Measurements from ENCODE around the gene YAF2.

YAF2 gene, protein sequence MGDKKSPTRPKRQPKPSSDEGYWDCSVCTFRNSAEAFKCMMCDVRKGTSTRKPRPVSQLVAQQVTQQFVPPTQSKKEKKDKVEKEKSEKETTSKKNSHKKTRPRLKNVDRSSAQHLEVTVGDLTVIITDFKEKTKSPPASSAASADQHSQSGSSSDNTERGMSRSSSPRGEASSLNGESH

DNA sequence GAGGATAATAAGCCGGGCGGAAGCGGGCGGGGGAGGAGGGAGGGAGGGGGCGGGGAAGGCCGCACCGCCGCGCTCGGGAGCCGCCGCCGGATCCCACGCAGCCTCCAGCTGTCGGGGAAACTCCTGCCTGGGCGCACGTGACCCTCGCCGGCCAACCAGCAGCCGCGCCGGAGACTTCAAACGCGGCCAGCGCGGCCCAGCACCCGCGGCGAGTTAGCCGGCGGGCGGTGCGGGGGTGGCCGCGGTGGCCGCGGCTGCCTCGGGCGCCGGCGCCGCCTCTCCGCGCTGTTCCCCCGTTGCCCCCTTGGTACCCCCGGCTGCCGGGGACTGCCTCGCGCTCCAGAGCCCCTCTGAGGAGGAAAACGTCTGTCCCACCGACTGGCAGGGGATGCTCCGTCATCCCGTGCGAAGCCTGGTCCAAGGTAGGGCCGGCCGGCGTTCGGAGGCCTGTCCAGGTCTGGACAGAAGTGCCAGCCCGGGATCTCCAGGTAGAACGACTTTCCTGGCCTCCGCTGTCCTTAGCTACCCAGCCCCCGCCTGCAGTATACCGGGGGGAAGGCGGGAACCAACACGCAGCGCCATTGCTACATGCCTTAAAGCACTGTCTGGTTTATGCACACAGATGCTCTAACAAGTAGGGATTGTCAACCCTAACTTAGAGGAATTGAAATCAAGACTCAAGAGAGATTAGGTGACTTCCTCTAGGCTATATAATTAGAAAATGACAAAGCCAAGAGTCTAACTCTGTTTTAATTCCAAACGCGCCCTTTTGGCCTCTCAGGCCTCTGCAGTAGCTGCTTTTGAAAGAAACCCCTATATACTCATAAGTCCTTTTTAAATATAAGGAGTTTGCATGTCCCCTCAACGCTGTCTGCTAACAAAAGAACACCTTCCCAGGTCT is at the start of gene YAF2:
Gene YAF2, minus strand, starts transcription at position 9 of the 901 bp plus-strand sequence. CDS start 68 bp downstream, outside the sequence.
- DNase-seq: peak; percentile 61

DNA sequence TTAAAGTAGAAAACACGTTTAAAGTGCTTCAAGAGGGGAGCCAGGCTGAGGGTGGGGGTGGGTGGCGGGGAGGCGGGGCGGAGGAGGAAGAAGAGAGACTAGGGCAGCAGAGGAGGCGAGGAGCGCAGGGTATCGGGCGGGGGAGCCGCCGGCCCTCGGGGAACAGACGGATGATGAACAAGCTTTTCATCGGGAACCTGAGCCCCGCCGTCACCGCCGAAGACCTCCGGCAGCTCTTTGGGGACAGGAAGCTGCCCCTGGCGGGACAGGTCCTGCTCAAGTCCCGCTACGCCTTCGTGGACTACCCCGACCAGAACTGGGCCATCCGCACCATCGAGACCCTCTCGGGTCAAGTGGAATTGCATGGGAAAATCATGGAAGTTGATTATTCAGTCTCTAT is 48.7 kb upstream of the YAF2 start:
- DNase-seq: no peak

DNA sequence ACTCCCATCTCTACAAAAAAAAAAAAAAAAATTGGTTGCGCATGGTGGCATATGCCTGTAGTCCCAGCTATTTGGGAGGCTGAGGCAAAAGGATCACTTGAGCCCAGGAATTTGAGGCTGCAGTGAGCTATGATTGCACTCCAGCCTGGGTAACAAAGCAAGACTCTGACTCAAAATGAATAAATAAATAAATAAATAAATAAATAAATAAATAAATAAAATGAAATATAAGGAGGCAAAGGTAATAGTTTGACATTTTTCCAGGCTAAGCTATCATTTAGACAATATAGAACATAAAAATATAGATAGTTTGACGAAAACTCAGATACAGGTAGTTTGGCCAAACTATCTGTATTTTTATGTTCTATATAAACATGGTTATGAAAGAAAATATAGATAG is 47.4 kb upstream of the YAF2 start:
- no peak for DNase-seq

DNA sequence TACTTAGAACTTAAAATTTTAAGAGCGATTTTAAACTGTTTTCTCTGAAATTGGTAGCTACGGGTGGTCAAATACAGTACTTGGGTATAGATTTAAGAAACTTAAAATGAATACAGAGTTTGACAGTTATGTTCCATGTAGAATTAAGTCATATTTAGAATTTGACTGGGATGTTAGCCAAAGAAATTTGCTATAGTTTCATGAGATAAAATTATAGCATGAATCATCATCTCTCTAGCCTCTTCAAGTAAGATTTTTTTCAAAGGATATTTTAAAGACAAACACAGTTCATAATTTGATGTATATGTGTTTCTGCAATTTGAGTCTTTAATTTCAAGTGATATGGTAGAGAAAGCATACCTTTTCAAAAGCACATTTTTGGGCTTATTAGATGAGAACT is 46.8 kb upstream of the YAF2 start:
- DNase-seq: no peak

DNA sequence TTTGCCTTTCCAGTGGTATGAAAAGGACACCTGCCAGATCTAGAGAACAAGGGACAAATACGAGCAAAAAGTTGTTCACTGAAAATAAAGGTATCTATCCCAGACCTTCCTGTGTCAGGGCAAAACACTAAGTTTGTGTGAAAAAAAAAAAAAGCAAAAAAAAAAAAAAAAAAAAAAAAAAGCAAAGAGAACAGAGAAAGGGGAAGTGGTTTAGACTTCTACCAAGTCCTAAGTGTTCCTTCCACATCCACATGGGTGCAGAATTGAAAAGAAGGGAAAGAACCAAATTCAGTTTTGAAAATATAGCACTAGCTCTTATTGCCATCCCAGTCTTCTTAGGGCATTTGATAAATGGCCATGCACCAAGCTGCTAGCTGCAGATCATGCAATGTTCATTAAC is 46.1 kb upstream of the YAF2 start:
- DNase-seq: no peak

DNA sequence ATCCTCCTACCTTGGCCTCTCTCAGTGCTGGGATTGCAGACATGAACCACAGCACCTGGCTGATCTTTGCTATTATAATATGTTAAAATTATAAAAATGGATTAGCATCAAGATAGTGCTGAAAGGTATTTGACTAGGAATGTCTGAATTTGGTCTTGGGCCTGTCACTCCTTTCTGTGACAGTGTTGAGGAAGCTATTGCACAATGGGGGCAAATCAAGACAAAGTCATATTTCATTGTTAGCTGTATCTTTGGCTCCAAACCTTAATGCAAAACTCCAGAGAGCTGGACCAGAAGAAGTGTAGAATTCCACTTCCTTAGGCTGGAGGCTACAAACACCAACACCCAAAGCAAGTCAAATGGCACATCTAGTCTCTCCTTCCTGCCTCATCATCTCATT is 45.7 kb upstream of the YAF2 start:
- DNase-seq: no peak

DNA sequence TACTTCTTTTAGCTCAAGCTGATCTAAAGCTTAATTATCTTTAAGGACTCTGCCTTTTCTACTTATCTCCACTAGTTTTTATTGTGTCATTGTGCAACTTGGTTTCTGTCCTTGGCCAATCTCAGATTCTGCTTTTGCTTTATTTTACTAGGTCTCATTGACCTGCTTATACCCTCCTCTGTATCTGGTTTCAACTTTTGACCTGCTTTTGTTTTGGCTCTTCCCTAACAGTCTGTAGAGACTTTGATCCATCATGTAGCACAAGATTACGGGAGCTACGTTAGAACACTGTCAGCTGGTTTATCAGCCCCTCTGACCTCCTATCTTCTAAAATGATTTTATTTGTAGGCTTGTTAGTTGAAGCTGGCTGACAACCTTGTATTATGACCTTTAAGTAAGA is 44.2 kb upstream of the YAF2 start:
- no peak for DNase-seq

DNA sequence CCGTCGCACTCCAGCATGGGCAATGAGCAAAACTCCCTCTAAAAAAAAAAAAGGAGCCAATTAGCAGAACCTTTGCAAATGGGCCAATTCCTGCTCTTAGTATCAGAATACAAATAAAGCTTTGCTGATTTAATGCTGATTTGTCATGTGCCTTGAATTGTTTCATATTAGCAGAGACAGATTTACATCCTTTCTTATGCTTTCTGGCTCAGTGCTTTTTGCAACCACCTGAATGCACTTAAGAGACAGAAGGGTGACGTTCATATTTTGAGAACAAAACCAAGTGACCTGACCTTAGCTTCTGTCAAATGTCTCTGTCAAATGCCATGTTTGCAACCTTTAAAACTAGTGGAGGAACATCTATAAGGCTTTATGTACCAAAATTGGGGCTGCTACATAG is 43.8 kb upstream of the YAF2 start:
- DNase-seq: no peak

DNA sequence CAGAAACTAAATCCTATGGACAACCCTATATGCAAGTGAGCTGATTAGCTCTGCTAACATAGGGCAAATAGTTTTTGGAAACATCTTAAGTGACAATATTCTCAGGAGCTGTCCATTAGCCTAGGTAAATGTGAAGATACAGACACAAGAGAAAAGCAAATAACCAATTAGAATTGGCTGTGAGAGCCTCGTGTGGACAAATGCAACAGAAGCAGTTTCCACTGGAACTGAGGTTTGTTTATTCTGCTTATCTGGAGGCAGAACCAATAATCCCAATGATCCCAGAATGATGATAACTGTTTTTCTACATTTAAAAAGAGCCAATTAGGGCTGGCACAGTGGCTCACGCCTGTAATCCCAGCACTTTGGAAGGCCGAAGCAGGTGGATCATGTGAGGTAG is 43.2 kb upstream of the YAF2 start:
- DNase-seq: no peak

DNA sequence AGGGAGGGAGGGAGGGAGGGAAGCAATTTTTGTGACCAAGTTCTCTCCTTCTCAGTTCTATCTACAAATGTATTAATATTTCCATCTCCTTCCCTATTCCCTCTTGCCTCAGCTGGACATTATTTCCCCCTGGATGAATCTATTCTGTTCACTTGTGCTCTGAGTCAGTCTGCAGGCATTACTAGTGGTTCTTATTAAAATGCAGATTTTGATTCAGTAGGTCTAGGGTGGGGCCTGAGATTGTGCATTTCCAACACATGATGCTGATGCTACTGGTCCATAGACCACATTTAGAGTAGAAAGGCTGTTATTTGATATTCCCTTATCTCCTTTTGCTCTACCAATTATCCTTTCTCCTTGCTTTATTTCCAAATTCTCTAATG is 40.1 kb upstream of the YAF2 start:
- DNase-seq: no peak

DNA sequence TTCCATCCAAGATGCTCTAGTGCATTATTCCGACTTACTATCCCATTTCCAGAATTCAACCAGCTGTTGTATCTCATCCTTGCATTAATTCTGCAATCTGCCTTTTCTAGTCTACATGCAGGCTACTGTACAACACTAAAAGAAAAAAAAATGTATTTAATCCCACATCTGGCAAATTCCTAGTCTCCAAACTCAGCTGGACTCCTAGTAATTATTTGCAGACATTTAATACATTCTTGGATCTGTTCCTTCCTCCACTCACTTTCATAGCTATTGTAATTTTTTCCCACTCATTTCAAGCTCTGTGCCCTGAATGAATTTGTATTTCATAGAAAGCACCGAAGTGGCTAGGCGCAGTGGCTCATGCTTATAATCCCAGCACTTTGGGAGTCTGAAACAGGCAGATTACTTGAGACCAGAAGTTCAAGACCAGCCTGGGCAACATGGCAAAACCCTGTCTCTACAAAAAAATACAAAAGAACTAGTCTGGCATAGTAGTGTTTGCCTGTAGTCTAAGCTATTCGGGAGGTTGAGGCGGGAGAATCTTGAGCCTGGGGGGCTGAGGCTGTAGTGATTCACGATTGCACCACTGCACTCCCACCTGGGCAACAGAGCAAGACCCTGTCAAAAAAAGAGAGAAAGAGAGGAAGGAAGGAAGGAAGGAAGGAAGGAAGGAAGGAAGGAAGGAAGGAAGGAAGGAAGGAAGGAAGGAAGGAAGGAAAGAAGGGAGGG is 39.5 kb upstream of the YAF2 start:
- no peak for DNase-seq

DNA sequence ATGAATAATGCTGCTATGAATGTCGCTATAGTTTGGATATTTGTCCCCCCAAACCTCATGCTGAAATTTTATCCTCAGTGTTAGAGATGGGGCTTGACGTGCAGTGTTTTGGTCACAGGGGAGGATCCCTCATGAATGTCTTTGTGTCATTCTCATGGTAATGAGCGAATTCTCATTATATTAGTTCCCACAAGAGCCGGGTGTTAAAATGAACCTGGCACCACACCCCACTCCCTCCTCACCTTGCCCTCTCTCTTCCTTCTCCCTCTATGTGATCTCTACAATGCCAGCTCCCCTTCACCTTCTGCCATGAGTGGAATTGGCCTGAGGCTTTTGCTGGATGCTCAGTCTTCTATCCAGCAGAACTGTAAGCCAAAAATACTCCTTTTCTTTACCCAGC is 37.5 kb upstream of the YAF2 start:
- DNase-seq: no peak

DNA sequence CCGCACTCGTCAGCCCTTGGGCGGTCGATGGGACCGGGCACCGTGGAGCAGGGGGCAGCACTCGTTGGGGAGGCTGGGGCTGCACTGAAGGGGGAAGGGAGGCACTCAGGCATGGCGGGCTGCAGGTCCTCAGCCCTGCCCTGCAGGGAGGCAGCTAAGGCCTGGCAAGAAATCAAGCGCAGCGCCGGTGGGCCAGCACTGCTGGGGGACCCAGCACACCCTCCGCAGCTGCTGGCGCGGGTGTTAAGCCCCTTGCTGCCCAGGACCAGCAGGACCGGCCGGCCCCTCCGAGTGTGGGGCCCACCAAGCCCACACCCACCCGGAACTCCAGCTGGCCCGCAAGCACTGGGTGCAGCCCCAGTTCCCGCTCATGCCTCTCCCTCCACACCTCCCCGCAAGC is 35.7 kb upstream of the YAF2 start:
- no peak for DNase-seq

DNA sequence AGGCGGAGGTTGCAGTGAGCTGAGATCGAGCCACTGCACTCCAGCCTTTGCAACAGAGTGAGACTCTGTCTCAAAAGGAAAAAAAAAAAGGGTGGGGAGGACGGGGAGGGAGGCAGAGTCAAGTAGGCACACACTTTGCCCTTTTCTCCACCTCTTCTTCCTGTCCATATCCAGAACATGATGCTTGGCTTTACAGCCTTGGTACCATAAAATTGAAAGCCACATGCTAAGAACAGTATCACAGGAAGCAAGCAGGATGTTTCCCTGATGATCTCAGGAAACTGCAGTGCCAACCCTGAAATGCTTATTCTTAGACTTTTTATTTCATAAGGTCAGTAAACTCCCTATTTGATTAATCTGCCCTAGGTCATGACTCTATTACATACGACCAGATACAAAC is 32.5 kb upstream of the YAF2 start:
- no peak for DNase-seq

DNA sequence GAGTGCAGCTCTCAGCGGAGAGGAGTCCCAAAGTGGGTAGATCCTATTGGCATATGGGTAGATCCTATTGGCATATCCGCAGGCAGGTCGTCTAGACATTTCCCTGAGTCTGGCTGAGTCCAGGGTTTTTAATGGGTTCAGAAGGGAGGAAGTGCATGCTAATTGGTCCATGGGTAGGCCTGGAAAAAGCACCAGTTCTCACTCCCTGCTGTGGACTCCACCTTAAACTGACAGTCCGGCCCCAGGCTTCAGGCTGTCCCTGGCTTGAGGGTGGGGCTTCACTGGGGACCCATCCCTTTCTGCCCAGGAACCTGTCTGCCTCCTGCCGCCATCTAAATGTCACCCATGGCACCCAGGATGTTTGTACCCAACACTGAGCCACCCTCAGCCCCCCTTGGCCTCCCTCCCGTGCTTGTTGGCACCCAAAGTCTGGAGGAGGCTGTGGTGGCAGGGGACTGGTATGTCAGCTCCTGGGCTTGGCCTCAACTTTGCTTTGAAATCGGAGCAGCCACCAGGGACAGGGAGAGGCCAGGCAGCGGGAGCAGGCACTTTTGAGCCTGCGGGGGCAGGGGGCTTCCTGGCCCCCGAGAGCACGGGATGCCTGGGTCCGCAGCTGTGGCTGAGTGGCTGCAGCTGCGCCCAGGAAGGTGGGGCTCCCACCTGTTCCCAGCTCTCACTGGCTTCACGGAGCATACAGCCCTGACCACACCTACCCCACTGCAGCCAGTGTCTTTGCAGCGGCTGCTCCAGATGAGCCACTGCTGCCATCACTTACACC is 29.6 kb upstream of the YAF2 start:
- no peak for DNase-seq

DNA sequence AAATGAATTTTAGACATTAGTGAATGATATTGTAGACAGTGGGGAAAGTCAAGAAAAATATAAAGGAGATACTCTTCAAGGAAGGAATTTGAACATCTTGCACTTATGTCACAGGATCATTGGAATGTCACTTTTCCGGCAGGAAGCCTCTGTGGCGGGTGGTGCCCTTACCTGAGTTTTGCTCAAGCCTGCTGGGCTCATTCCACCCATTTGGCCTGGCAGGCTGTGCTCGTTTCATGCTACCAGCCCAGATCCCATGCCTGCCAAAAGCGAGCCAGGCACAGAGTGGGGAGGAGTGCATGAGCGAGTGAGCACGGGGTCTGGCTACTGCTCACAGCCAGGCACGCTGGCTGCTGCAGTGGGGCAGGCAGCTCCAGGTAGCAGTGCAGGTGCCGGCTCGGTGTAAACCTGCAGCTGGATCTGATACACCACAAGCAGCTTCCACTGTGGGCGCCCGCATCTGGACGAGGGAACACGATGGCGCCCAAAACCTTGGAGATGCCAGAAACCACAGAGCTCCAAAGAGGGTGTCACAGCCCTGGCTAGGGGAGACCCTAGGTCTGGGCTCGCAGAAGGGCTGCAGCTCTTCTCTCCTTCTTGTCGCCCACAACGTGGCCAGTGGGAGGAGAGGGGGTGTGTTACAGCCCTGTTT is 28.7 kb upstream of the YAF2 start:
- DNase-seq: no peak

DNA sequence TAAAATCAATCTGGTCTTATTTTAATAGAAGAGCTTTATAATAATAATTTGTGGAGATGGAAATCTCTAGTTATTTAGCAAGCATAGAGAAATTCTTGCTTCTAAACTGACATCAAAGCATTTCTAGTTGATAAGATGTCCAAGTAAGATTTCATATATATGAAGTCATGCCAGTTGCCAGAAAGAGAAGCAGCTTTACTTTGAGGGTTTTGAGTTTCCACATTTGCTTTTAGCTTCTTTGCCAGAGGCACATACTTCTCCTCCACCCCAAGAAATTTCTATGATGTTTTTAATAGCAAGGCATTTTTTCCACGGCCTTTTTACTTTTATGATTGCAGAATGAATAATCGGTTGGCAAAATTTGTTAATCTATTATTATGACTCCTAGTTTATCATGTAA is 24.2 kb upstream of the YAF2 start:
- no peak for DNase-seq

DNA sequence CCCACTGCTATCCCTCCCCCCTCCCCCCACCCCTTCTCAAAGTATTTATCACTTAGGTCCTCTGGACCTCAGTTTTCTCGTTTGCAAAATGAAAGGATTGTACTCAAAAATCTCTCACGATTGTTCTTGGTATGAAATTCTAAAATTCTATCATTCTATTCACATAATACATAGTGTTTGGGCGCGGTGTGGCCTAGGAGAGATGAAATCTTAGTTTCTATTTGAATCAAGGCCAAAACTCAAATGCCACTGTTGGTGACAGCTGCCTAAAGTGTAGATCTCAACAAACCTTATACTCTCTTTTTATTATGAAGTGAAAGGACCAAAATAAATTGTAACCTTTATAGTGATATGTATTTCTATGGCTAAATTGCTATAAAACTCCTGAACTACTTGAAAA is 23.7 kb upstream of the YAF2 start:
- no peak for DNase-seq

DNA sequence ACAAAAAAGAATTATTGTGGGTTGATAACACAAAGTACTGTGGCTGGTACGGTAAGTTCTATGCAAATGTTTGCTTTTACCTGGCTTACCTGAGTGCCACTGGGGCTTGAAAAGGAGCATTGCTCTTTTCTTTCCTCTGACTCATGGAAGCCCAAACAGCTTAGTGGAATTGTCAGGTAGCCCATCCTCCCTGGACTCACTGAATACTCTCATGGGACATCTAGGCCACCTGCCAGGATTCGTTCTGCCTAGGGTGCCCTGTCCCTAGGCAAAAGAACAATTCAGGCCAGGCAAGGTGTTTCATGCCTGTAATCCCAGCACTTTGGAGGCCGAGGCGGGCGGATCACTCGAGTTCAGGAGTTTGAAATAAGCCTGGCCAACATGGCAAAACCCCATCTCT is 22.5 kb upstream of the YAF2 start:
- DNase-seq: no peak

DNA sequence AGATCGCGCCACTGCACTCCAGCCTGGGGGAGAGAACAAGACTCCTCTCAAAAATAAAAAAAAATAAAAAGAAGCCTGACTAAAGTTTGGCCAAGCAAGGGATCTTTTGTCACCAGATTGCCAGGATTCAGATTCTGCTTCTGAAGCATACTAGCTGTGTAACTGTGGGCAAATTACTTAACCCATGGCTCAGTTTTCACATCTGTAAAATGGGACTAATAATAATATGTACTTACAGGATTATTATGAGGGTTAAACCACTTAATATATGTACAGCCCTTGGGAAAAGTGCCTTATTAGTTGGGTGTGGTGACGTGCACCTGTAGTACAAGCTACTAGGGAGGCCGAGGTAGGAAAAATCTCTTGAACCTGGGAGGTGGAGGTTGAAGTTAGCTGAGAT is 21.7 kb upstream of the YAF2 start:
- DNase-seq: no peak

DNA sequence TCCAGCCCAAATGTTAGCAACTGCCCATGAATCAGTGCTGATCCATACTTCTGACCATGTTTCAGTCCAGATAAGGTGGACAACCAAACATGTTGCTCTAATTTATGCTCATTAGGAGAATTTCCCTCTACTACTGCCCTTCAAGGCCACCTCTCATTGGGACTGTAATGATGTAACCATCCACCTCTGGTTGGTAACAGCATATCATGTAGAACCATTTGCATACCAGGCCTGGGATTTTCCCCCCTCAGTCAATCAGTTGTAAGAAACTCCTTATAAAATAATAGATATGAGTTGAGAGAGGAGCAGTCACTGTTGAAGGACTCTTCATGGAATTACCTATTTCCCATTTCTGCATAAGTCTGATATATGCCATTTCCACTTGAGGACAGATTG is 17.8 kb upstream of the YAF2 start:
- no peak for DNase-seq

DNA sequence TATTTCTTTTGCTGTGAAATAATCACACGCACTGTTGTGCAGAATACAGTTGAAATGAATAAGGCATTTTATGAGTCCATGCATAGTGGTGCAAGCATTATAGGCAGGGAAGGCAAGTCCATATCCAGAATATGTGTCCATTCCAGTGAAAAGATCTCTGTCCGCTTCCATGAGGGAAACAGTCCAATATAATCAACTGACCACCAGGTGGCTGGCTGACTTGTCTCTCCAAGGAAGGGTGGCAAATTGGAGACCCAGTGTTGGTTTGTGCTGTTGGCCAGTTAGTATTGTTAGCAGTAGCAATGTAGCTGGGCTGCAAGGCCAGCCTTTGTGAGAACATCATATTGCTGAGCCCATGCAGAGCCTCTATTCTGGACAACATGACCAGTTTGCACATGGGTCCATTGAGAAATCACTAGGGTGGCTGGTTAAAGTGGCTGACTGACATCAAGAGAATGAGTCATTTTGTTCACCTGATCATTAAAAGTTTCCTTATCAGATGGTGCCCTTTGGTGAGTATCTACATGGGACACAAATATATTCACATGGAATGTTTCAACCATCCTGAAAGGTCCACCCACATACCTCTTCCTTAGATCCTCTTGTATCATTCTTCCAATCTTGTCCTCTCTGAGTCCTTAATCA is 17.3 kb upstream of the YAF2 start:
- DNase-seq: no peak
